DND-41 (cell line): ENCODE data around the gene AUP1.

Experiments used
- ATAC-seq: fragments of 200-7000 bp; cut with Tn5 transposase; 3 replicates; pipeline ENCODE4 v1.9.1; 2021; ENCODE audit warnings: low read depth; ENCODE audit not compliant: insufficient read depth
- DNase-seq: peaks from one replicate; pipeline ENCODE4 v3.0.0-alpha.2; 2020
- H2AFZ ChIP-seq: 2 replicates; pipeline ENCODE4 v1.6.0; 2012; ENCODE audit warnings: low read depth, low read length
- H3K27ac ChIP-seq: 2 replicates; pipeline ENCODE4 v1.5.1; 2012; ENCODE audit warnings: low read length, inconsistent platforms
- H3K27me3 ChIP-seq: fragments of 200-600 bp; sonication (generic); 2 replicates; pipeline ENCODE4 v1.6.0; 2012; ENCODE audit warnings: low read length, mild to moderate bottlenecking, inconsistent platforms; ENCODE audit not compliant: insufficient read depth, poor library complexity
- H3K36me3 ChIP-seq: 2 replicates; pipeline ENCODE4 v1.5.1; 2012; ENCODE audit warnings: low read length, inconsistent platforms; ENCODE audit not compliant: insufficient read depth
- H3K4me1 ChIP-seq: 2 replicates; pipeline ENCODE4 v1.5.1; 2012; ENCODE audit warnings: mild to moderate bottlenecking, low read length; ENCODE audit not compliant: insufficient read depth
- H3K4me2 ChIP-seq: 2 replicates; pipeline ENCODE4 v1.6.0; 2012; ENCODE audit warnings: mild to moderate bottlenecking, moderate library complexity, low read length, inconsistent platforms; ENCODE audit not compliant: insufficient read depth
- H3K4me3 ChIP-seq, 2 experiments: fragments of 200-600 bp in 1 of 2; shearing (Covaris generic) in 1 of 2; 2 replicates each; pipeline ENCODE4 v1.5.1; 2012 to 2016; ENCODE audit warnings: inconsistent platforms in 2 of 2, low read length in 2 of 2, mild to moderate bottlenecking in 2 of 2, low read depth in 1 of 2, moderate library complexity in 1 of 2
- H3K79me2 ChIP-seq: 2 replicates; pipeline ENCODE4 v1.6.0; 2012; ENCODE audit warnings: low read length, inconsistent platforms; ENCODE audit not compliant: insufficient read depth
- H3K9ac ChIP-seq: 2 replicates; pipeline ENCODE4 v1.6.0; 2012; ENCODE audit warnings: low read depth, mild to moderate bottlenecking, inconsistent platforms, low read length, moderate library complexity
- H3K9me3 ChIP-seq: 2 replicates; pipeline ENCODE4 v1.5.1; 2012; ENCODE audit warnings: low read length, moderate library complexity, mild to moderate bottlenecking, inconsistent platforms; ENCODE audit not compliant: insufficient read depth, severe bottlenecking
- H4K20me1 ChIP-seq: 2 replicates; pipeline ENCODE4 v1.6.0; 2012; ENCODE audit warnings: low read length; ENCODE audit not compliant: insufficient read depth
- CTCF ChIP-seq: IDR thresholded peaks from 2 replicates; pipeline ENCODE4 v1.5.1; 2012; ENCODE audit warnings: borderline replicate concordance, low read length, moderate library complexity, mild to moderate bottlenecking; ENCODE audit not compliant: poor library complexity, severe bottlenecking; ENCODE audit errors: extremely low read depth
- EZH2 ChIP-seq: IDR thresholded peaks from 3 replicates; pipeline ENCODE4 v1.6.1; 2012; ENCODE audit warnings: borderline replicate concordance, low read depth, mild to moderate bottlenecking, moderate library complexity, low read length, inconsistent platforms; ENCODE audit not compliant: severe bottlenecking

Gene AUP1

GRCh38 chr2:74526649-74527230 is 2.8 kb downstream of the AUP1 start:
- peaks cover 15% of the 10 kb centered on the region; the same call in 1 of the 2 replicates for H4K20me1 ChIP-seq
- H3K9ac ChIP-seq = no peak overlapping the region
- no peaks in the 10 kb centered on the region for H3K9me3 ChIP-seq
- no peak for ATAC-seq
- H3K27me3 ChIP-seq = no peaks in the 10 kb centered on the region
- H3K4me3 ChIP-seq = no peak overlapping the region
- H3K79me2 ChIP-seq = peaks cover 38% of the 10 kb centered on the region
- peak overlapping the region; percentile 87; the same call in 1 of the 2 replicates for H3K4me2 ChIP-seq
- H3K4me1 ChIP-seq = peaks cover 34% of the 10 kb centered on the region
- H3K27ac ChIP-seq = no peak overlapping the region
- no peak for TF ChIP-seq CTCF
- TF ChIP-seq EZH2 = no peak
- DNase-seq = no peak
- H2AFZ ChIP-seq = no peak overlapping the region
- peaks cover 49% of the 10 kb centered on the region for H3K36me3 ChIP-seq

- no peaks in the 10 kb centered on the region for H3K9me3 ChIP-seq
- peaks cover 35% of the 10 kb centered on the region for H3K79me2 ChIP-seq
- H3K27me3 ChIP-seq = no peaks in the 10 kb centered on the region
- H3K27ac ChIP-seq = no peak within 1 kb of the TSS
- H4K20me1 ChIP-seq = peaks cover 15% of the 10 kb centered on the region; the same call in 1 of the 2 replicates
- peak; percentile 31 for DNase-seq
- H3K36me3 ChIP-seq = peaks cover 41% of the 10 kb centered on the region
- H2AFZ ChIP-seq = no peak within 1 kb of the TSS
- no peak within 1 kb of the TSS for H3K9ac ChIP-seq
- TF ChIP-seq EZH2 (no peak), CTCF (no peak)
- ATAC-seq = no peak
- peaks cover 27% of the 10 kb centered on the region for H3K4me1 ChIP-seq
- no peak within 1 kb of the TSS for H3K4me3 ChIP-seq
- peak within 1 kb of the TSS; percentile 87; the same call in 1 of the 2 replicates for H3K4me2 ChIP-seq
Measured at GRCh38 chr2:74525717-74526648, 3.5 kb downstream of the AUP1 start, which contains the start of gene DQX1. Gene DQX1, minus strand, starts transcription at chr2:74526231. Its CDS starts 502 bp downstream, at chr2:74525729.

GRCh38 chr2:74524955-74525716 is 4.4 kb downstream of the AUP1 start:
- Histone ChIP-seq H3K4me3 (no peak overlapping the region), H3K27me3 (no peaks in the 10 kb centered on the region), H3K9me3 (no peaks in the 10 kb centered on the region), H3K36me3 (peaks cover 37% of the 10 kb centered on the region), H3K4me2 (no peak overlapping the region), H2AFZ (no peak overlapping the region), H4K20me1 (peaks cover 15% of the 10 kb centered on the region; the same call in 1 of the 2 replicates), H3K27ac (no peak overlapping the region), H3K79me2 (peaks cover 26% of the 10 kb centered on the region), H3K4me1 (peaks cover 20% of the 10 kb centered on the region), H3K9ac (no peak overlapping the region)
- no peak for DNase-seq
- TF ChIP-seq EZH2 (no peak), CTCF (no peak)
- ATAC-seq = no peak
